IPS DF 4.7 (cell line): ENCODE results near the gene ALX4.

ENCODE experiments used
- DNase-seq: peaks from one replicate; pipeline ENCODE4 v3.0.0-alpha.2; 2013; ENCODE audit warnings: low spot score; ENCODE audit errors: extremely low read depth

Gene ALX4

DNA sequence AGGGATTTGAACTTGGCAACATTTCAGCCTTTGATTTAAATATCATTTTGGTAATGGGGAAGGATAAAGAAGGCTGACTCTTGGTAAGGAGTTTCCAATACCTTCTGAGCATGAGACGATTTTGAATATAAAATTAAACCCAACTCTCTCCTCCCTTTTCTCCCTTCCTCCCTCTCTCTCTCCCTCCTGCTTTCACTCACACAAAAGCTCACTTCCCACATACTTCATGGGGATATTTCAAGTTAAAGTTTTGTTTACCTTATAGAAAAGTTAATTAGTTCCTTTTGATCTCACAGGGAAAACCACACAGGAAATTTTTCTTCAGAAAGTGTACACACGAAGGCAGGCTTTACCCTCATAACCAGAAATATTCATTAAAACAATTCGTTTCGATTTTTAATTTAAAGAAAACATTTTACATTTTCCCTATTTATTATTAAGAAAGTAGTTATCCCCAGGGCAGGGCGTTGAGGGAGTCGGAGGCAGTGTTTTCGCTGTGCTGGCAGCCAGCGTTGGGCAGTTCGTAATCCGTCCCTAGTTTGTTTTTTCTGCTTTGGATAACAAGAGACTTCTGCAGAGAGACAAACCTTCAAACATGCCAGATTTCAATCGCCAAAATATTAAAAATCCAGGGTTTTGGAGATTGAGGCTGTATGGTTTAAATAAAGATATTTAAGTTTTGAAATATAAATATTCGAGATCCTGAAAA is 25.3 kb upstream of the ALX4 start:
- no peak for DNase-seq

DNA sequence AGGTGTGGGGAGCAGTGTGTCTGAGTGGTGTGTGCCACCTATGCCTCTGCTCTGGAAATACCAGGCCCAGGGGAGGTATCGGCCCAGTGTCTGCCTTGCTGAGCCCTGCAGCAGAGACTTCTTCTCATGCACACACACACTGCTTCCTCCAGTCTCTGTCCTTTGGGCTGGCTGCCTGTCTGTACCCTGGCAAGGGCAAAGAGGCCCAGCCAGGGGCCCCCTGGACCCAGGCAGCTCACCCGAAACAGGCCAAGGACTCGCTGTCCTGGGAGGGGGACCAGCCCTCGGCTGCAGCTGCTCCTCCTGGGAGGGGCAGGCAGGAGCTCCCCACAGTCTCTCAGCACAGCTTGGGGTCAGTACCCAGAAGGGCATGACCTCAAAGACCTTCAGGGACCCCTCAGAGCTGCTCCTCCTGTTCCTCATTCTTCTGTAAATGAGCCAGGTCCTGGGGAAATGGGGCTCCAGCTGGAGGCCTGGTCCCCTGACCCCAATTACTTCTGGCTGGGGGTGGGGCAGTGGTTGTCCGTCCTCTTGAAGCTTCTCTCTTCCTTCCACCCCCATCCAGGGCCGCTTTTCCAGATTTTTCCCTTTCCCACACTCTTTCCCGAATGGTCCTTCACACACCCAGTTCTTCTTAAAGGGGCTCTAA is 24.5 kb upstream of the ALX4 start:
- DNase-seq, result no peak

DNA sequence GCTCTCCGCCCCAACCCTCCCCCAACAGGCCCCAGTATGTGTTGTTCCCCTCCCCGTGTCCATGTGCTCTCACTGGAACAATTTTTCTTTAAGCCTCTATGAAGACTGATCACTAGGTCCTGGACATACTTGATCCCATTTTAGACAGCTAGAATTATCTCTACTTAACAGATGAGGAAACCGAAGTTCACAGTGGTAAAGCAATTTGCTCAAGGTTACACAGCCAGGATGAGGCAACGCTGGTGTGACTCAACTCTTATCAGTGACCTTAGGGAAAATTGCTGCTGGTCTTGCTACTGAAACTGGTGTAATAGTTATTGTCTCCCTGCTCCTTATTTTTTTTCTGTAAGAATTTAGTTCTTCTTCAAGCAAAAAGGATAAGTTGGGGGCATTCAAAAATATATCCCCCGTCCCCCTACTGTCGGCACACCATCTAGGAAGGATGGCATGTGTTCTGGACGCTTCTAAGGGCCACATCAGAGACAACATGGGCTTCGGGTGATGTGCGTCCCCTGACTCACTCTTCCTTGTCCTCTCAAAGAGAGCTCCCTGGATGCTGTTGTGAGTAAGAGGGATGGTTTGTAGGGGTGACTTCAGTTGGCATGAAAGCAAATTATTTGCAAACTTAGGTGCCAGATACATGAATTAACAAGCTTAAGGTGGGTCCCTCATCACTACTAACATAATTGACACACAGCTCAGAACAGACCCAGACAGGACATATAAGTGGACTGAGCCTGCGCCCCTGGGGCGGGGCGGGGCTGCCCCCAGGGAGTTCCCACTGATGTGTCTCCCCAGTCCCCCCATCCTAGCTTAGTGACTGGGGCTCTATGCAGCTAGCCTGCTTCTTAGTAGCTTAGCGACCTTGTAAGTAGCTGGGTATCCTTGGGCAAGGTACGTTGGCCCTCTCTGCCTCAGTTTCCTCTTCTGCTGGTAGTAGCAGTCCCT is 23.6 kb upstream of the ALX4 start:
- DNase-seq, result no peak

DNA sequence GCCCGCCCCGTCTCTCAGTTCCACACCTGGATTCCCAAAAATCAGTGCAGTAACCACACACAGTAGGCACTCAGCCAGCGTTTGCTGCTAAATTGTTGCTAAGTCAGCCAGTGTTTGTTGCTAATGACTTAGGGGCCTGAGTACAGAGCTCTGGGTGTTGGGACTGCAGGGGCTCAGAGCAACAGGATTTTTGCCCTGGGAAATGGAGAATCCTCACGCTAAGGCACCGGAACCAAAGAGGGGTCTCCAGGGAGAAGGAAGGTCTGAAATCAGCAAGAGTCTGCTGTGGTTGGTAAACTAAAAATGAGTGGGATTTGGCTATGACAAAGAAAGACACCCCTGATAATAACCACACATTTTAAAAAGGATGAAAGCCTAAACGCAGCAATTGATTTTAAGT is 22.7 kb upstream of the ALX4 start:
- no peak for DNase-seq

DNA sequence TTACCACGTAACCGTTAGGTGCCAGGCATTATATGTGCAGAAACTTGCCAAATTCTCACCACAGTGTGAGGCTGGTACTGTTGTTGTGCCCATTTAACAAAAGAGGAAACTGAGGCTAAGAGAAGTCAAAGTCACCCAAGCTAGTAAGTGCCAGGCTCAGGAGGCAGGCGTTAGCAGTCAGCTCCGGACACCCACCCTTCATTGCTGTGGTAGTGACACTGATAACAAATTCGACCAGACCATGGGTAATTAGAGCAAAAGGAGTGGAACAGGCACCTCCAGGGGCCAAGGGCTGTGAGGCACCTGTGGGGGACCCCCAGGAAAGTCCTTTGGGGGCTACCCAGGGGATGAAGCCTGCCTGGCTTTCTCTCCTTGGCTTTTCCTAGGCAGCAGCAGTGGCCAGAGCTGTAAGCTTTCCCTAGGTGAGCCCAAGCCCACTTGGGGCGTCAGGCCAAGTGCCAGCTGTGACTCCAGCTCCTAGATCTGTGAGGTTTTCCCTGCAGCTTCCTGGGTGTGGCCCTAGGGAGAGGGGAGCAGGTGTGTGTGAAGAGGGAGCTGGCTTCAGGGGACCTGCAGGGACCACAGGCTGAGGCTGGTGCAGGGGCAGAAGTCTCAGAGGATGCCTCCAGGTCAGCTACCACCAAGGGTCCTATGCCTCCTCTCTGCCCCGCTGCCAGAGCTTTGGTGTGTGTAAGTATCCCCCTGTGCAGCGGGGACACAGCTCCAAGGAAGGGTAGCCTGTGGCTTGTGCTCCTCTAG is 19.7 kb upstream of the ALX4 start:
- no peak for DNase-seq

DNA sequence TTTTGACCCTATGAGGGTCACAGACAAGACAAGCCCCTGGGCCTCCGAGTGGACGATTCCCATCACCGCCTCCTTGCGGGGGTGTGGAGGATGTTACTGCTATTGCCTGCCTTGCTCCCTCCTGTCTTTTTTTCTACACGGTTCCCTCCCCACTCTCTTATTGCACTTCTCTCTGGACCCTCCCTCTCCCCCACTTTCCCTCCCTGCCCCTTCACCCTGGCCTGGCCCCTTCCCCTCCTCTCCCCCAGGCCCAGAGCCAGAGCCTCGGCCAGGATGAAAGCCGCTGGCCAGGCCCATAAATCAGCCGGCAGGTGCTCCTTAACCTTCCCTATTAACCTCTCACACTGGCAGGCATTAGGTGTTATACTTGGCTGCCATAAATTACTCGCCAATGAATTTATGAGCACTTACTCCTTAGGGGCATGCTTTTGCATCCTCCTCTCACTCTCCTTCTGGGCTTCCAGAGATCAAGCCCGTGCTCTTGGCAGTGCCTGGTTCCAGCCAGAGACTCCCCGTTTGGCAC is 18.3 kb upstream of the ALX4 start:
- DNase-seq, result no peak

DNA sequence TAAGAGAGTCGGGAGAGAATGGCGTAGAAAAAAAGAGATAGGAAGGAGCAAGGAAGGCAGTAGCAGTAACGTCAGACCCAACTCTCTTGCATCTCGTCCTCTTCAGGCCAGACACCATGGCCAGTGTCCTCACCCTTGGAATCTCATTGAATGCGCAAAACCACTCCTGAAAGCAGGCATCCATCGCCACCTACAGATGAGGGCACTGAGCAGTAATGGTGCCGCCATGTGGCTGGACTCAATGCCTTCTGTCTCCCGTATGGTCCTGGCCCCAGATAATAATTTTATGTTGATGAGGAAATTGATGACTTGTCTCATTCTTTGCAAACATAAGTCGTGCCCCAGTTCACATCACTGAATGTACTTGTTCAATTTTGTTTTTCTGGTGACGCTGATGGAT is 17.8 kb upstream of the ALX4 start:
- no peak for DNase-seq

DNA sequence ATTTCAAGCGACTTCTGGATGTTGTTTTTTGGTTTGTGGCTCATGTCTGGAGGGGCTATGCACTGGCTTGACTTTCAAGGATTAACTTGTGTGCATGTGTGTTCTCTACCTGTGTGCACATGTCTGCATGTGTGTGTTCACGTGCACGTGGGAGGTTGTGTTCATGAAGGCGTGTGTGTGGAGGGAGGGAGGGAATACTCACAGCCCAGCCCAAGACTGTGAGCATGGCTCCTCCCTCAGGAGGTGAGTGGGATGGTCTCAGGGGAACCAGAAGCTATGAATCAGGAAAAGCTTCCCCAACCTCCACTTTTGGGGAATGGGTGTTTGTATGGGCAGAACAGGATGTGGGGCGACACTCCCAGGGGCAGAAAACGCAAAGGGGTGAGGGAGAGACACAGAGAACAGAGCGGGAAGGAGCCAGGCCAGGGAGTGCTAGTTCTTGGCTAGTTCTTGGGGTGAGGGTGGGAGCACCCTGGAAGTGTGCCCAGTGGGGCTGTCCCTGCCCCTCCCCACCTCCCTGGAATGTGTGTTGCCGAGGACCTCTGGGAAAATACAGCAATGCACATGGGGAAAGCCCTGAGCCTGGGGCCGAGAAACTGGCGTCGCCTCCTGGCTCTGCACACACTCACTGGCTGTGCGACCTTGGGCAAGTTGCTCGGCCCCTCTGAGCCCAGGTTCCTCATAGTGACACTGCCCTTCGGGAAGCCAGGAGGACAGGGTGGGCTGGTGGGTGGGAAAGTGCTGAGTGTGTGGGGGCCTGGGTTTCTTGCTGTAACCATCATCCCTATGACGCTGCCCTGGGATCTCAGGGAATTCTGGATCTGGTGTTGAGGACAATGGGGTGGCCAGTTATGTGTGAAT is 16.9 kb upstream of the ALX4 start:
- DNase-seq, result no peak

DNA sequence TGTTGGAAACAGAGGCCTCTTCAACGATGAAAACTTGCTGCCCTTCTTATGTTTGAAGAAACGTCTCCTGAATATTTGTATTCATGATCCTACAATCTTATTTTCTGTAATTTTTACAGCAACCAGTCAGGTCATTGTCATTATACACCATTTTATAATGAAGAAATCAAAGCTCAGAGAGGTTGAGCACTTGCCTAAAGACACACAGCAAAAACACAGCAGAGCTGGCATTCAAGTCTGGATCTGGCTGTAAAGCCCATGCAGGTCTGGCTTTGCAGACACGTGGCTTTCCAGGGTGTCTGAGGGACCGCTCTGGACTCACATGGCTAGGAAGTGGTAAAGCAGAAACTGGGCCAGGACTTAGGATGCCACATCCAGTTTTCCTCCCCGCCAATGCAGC is 15.8 kb upstream of the ALX4 start:
- DNase-seq, result no peak

DNA sequence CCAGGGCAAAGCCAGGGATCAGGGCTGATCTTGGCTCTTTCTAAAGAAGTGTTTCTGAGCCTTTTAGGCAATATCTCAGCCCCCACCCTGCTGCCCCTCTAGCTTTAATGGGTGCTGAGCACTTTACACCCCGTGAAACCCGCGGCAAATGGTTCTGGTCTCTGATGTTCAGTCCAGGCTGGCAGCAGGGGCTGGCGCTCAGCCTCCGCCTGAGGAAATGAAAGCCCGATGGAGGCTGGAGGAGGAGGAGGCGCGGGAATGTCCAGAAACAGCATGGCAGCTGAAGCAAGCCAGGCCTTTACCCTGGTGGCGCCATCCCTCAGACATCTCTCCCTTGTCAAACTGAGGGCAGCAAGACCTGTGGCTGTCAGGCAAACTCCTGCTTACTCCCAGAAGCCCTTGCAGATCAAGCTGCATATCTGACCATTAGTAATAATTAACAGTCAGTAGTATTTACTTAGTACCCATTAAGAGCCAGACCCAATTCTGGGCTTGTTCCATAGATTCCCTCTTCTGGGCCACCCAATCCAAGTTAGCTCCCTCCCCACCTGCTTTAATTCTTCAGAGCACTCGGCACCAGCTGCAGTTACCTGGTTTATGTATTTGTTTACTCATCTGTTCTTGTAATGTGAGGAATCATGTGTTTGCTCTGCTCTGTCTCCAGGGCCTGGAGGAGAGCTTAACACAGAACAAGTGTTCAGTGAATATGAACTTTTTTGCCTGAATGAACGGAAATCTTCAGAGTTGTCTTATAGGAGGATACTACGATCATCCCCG is 15.0 kb upstream of the ALX4 start:
- DNase-seq, result no peak

DNA sequence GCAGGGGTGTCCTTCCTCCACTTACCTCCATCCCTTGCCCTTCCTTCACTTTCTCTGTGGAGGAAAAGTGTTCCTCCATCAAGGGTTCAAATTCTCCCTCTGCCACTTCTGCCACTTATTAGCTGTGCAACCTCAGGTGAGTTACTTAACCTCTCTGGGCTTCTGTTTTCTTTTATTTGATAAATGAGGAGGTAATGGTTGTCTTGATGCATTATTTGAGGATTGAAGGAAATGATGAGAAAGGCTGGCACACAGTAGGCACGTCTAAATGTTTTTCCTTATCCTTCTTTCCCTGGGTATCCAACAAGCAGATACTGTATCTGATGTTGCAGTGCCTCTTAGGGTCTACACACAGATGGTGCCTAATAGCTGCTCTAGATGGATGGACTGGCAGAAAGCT is 14.3 kb upstream of the ALX4 start:
- no peak for DNase-seq

DNA sequence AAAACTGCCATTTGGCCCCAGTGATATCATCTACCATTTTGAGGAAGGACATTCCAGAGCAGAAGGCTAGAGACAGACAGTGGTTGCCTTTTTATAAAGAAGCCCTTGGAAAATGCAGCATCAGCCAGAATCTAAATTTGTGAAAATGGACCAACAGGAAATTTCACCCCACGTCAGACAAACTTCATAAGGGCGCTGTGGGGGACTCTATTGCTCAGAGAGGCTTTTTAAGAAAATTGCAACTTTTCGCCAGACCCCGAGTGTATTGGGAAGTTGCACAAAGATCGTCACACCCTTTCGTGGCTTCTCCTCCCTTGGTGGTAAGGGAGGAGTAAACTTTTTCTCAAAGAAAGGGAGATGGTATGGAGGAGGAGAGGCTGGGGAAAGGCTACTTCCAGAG is 12.3 kb upstream of the ALX4 start:
- no peak for DNase-seq

DNA sequence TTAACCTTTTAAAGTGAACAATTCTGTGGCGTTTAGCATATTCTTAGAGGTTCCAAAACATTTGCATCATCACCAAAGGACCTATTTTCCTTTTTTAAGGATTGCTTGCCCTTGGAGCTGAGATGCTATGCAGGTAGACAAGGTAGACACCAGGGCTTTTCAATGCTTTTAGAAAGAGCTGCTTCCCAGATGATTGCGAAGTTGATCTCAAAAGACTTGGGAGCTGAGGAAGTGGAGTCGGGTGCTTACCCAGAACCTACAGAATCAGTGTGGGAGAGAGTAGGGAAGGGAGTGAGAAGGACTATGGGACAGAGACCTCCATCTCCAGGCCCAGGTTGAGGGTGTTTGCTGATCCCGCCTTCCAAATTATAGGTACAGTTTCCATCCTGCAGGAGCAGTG is 11.1 kb upstream of the ALX4 start:
- DNase-seq, result no peak

DNA sequence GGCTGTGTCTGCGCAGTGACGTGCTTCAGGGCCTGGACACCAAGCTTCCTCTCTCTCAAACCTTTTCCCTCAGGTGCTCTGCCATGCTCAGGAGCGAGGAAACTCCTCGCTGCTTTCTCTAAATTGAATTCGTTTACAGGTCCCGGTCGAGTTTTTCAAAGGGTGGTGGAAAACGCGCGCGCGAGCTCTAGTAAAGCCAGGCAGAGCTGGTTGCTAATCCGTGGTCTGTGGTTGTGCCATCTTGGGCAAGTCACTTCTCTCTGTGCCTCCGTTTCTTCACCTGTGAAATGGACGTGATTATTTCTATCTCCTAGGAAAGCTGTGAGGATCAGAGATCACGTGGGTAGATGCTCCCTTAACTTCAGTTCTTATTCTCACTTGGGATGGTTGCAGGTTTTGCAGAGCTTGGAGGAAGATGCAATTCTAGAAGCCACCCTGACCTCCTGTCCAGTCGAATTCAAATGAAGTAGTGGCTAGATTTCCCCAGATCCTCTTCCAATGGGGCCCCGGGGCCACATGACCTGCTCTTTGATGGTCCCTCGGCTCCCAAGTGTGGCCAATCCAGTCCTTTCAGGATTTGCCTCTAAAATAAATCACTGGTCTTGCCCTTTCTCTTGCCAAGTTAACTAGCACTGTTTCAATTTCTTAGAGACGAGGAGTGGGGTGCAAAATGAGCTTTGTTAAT is 10.5 kb upstream of the ALX4 start:
- no peak for DNase-seq

DNA sequence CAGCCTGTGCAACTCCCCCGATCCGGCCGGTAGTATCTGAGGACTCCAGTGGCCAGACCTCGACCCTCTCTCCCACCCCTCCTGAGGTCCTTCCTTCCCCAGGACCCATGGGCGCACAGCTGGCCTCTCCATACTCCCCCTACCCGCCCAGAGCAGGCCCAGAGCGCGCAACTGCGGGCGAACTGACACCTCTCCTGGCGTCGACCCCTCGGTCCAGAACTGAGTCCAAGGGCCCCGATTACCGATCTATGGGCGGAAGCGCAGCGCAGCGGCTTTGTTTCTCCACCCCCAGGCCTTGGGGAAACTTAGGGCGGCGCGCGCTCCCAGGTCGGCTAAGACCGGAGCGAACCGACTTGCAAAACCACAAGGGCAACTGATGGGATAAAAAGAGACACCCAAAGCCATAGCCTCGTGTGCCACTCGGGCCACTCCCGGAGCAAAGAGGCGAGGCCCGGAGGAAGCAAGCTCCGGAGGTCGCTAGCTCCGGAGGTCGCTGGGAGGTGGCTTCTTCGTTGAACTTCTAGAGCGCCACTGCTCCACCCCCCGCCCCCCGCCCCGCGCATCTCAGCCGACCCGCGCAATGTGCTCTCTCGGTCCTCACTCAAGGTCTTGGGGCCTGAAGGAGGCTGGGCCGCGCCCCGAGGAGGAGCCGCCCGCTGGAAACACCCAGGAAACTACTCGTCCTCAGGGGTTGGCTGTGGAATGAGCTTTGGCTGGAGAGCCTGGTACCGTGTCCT is 9.8 kb upstream of the ALX4 start:
- DNase-seq, result no peak

DNA sequence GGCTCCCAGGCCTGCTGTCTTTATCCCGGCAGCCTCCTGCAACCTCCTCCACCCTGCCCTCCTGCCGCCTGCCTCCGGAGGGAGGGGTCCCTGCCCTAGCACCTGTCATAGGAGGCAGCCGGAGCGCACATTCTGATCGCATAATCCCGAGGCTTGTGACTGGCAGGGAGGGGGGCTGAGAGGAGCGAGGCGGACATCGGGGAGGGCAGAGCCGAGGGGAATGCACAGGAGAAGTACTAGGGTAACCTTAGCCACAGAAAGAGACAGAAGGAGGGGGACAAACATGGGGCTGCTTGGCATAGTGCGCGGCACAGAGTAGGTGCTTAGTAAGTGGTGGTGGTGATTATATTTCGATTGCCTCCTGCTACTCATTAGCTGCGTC is 9.2 kb upstream of the ALX4 start:
- DNase-seq, result no peak

DNA sequence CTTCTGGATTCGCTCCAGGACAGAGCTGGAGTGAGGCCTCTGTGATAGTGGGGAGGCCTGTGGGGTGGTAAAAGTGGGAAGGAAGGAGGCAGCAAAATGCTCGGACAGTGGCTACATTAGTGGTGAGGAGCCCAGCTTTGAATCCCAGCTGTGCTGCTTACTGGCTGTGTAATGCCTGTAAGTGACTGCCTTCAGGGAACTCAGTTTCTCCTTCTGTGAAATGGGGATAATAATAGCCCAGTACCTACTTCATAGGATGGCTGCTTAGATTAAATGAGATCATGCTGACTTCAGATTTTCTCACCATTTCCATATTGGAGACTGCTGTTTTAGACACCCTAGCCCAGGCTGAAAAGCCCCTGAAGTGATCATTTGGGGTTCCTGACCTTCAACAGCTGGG is 8.4 kb upstream of the ALX4 start:
- DNase-seq, result no peak

DNA sequence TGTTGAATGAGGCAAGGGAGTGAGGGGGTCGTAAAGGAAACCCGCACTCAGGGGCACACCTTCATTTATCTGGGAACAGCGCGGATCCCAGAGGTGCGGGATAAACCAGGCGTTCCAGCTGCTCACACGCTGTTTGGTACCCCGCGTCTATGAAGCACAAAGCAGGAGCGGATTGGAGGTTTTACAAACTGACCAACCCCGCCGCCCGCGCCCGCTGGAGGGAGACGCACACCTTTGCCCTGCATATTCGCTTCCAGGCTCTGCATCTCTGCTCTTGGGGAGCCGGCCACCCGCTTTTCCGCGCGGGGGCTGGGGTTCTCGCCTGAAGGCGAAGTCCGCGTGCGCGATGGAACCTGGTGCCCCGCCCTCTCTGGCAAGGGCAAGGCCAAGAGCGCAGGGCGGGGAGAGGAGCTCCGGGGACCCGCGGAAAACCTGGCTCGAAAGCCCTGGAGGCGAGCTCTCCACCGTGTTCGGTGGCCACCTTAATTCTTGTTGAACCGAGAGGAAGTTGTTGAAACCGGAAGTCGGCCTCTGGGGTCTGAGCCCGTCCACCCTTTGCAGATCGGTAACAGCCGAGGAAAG is 6.8 kb upstream of the ALX4 start:
- DNase-seq, result no peak
